Spleen (tissue), 7 donors: Measurements from ENCODE around the gene PPP1R3F.

Source experiments
- CTCF ChIP-seq, 11 experiments: fragments of 200-600 bp in 7 of 11; fragments of 450-650 bp in 4 of 11; sonication (generic) in 4 of 11; IDR thresholded peaks in 8 of 11; conservative IDR thresholded peaks in 3 of 11; 1 replicate in 7 of 11; 2 replicates in 4 of 11; pipeline versions ENCODE4 v1.4.0 to v1.8.0; 2016 to 2021; ENCODE audit warnings: antibody characterized with exemption in 11 of 11, inconsistent platforms in 4 of 11, mild to moderate bottlenecking in 1 of 11
- POLR2AphosphoS5 ChIP-seq, 3 donors: sonication (generic); formaldehyde crosslinking; IDR thresholded peaks; one replicate each; pipeline ENCODE4 v1.5.1; 2017; ENCODE audit warnings: antibody characterized with exemption in 3 of 3
- donor health status: DM: no; HTN: no; CAD: no; lungs with moderate emphysema.
- donor health status: DM: no; HTN: no; CAD: no.
- donor health status: DM: no; HTN: no; CAD: no.

GRCh38 chrX:49303346-49303745 is 33.8 kb downstream of the PPP1R3F start, which contains the start of gene GAGE10:
- TF ChIP-seq CTCF (IDR thresholded peaks at IDR 0.05 in 8 of 11, conservative IDR thresholded peaks at IDR 0.05 in 3 of 11) (no peak), POLR2AphosphoS5 (IDR thresholded peaks at IDR 0.05) (no peak)
